MM.1S (cell line): Measurements from ENCODE around the gene IFNW1.

Experiments used
- EZH2 ChIP-seq: fragments of 300-600 bp; sonication (generic); optimal IDR thresholded peaks from 2 replicates; pipeline ENCODE3; 2017; ENCODE audit warnings: low read depth, mild to moderate bottlenecking, antibody characterized with exemption, low read length, mixed read lengths
- EZH2phosphoT487 ChIP-seq: fragments of 300-600 bp; sonication (generic); IDR thresholded peaks from 2 replicates; pipeline ENCODE4 v1.6.1; 2018; ENCODE audit warnings: antibody characterized with exemption, low read length
- TF ChIP-seq, protein P1 (sequence below): fragments of 300-600 bp; sonication (generic); IDR thresholded peaks from 2 replicates; pipeline ENCODE4 v1.5.1; 2016; ENCODE audit warnings: antibody characterized with exemption, low read length, mixed read lengths

DNA sequence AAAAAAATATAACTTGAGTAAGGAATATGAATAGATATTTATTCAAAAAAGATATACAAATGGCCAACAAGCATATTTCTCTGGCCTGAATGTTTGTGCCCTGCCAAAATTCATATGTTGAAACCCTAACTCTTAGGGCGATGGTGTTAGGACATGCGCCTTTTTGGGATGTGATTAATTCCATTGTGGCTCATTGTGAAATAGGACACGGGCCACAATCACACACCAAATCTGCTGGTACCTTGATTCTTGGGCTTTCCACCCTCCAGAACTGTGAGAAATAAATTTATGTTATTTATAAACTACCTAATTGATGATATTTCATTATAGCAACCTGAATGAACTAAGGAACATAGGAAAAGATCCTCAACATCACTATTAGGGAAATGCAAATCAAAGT, 30.5 kb upstream of the IFNW1 start:
- TF ChIP-seq, protein P1, sequence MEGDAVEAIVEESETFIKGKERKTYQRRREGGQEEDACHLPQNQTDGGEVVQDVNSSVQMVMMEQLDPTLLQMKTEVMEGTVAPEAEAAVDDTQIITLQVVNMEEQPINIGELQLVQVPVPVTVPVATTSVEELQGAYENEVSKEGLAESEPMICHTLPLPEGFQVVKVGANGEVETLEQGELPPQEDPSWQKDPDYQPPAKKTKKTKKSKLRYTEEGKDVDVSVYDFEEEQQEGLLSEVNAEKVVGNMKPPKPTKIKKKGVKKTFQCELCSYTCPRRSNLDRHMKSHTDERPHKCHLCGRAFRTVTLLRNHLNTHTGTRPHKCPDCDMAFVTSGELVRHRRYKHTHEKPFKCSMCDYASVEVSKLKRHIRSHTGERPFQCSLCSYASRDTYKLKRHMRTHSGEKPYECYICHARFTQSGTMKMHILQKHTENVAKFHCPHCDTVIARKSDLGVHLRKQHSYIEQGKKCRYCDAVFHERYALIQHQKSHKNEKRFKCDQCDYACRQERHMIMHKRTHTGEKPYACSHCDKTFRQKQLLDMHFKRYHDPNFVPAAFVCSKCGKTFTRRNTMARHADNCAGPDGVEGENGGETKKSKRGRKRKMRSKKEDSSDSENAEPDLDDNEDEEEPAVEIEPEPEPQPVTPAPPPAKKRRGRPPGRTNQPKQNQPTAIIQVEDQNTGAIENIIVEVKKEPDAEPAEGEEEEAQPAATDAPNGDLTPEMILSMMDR = no peak
- TF ChIP-seq EZH2 (no peak), EZH2phosphoT487 (no peak)
